Adrenal gland (tissue), 12 donors: ENCODE measurements around the gene RETREG2. TPM values are rescaled to one million over a fixed set of nuclear protein-coding genes. Genes with fewer than 3 reads are reported as not detected.
A peak's percentile ranks its signal among the peaks of the same experiment; 100 is the strongest.

Experiments used
- DNase-seq, 7 donors: peaks; one replicate each; pipeline ENCODE4 v3.0.0-alpha.2; 2019 to 2020
- H3K27ac ChIP-seq, 5 donors: fragments of 200-600 bp; sonication (generic) in 4 of 5; 1 replicate in 3 of 5; 2 replicates in 2 of 5; pipeline versions ENCODE4 v1.5.1 to v1.8.0; 2016 to 2020; ENCODE audit warnings: mild to moderate bottlenecking in 1 of 5
- H3K27me3 ChIP-seq: fragments of 200-600 bp; 2 replicates; pipeline ENCODE4 v1.8.0; 2021
- H3K36me3 ChIP-seq, 2 donors: fragments of 200-600 bp; replicated peaks in 1 of 2; 1 replicate in 1 of 2; 2 replicates in 1 of 2; pipeline versions ENCODE4 v1.5.1 to v1.8.0; 2018 to 2022
- H3K4me1 ChIP-seq, 2 donors: fragments of 200-600 bp; replicated peaks in 1 of 2; 1 replicate in 1 of 2; 2 replicates in 1 of 2; pipeline versions ENCODE4 v1.5.1 to v1.8.0; 2018 to 2021
- H3K4me3 ChIP-seq, 4 donors: fragments of 200-600 bp; sonication (generic) in 3 of 4; one replicate each; pipeline ENCODE4 v1.5.1; 2016 to 2018
- H3K9me3 ChIP-seq, 3 donors: fragments of 200-600 bp; sonication (generic) in 1 of 3; replicated peaks in 1 of 3; 1 replicate in 2 of 3; 2 replicates in 1 of 3; pipeline versions ENCODE4 v1.5.1 to v1.8.0; 2016 to 2021
- CTCF ChIP-seq, 6 experiments: fragments of 450-650 bp in 4 of 6; fragments of 200-600 bp in 2 of 6; sonication (generic) in 1 of 6; IDR thresholded peaks; 1 replicate in 5 of 6; 2 replicates in 1 of 6; pipeline versions ENCODE4 v1.5.1 to v1.8.0; 2016 to 2021; ENCODE audit warnings: antibody characterized with exemption in 6 of 6, mild to moderate bottlenecking in 2 of 6, moderate library complexity in 1 of 6
- POLR2A ChIP-seq, 2 donors: fragments of 450-650 bp; IDR thresholded peaks; one replicate each; pipeline ENCODE4 v1.6.1; 2017; ENCODE audit warnings: antibody characterized with exemption in 2 of 2, mild to moderate bottlenecking in 2 of 2, moderate library complexity in 1 of 2
- WGBS, 4 donors: extraction: QIAGEN DNeasy Blood & Tissue Kit in 2 of 4; methylation state at CpG; one replicate each; pipeline versions ENCODE4 v1.1.5 to v1.1.7; 2013 to 2017; 5-methylcytosine and 5-hydroxymethylcytosine counted together
- intact Hi-C, 2 donors: fragments of 100-400 bp; cut with DNase I; formaldehyde crosslinking; loops; one replicate each; pipeline versions ENCODE4 v1.14.1 to v1.15.0; 2022 to 2023
- polyA plus RNA-seq, 3 donors: library from polyadenylated mRNA; stranded (reverse); fragments of 200-250 nt in 2 of 3; fragments of 350-450 nt in 1 of 3; fragmentation: Illumina TruSeq in 1 of 3; extraction: RNeasy Lipid Tissue Mini Kit (QIAGEN cat#74804) in 1 of 3; gene quantifications; one replicate each; pipeline ENCODE4 v1.2.3, GENCODE V29; 2013 to 2014
- total RNA-seq, 9 donors: library from RNA; depleted of rRNA in 4 of 9; stranded (reverse); fragments of >200 nt in 4 of 9; fragments of 120-200 nt in 1 of 9; fragmentation: NEBNext Ultra II Directional in 1 of 9; extraction: Animal tissue kit (Norgen Biotek cat#: 25700) in 1 of 9; gene quantifications; one replicate each; pipeline versions ENCODE4 v1.1.0 to v1.2.4, GENCODE V29; 2013 to 2023
- donor health status: healthy with polysubstance abuse.
- donor health status: Bipolar disorder and iron deficiency.
- donor health status: DM: yes; HTN: yes; CAD: no.
- donor health status: DM: no; HTN: no; CAD: no.
- donor health status: DM: no; HTN: no; CAD: no.
- donor health status: DM: yes; HTN: yes; CAD: no.

RETREG2 gene
- total and polyA plus RNA-seq, 12 donors, result 30.1 to 159 (median 83.8) TPM

GRCh38 chr2:219204425-219205164, 26.5 kb downstream of the RETREG2 start:
- H3K4me1 ChIP-seq, result peaks cover 7 to 14% of the 10 kb centered on the region in 2 donors
- peaks cover 2% of the 10 kb centered on the region for H3K27me3 ChIP-seq
- intact Hi-C loops, result no loop called here
- 87 to 94% (median 89%) methylated on average over 7 of the region's 7 CpGs for WGBS, 4 donors
- H3K36me3 ChIP-seq, result peaks cover 0 to 17% of the 10 kb centered on the region in 2 donors
- no peaks in the 10 kb centered on the region for H3K9me3 ChIP-seq
- H3K4me3 ChIP-seq, result no peak overlapping the region
- no peak overlapping the region for H3K27ac ChIP-seq
- no peak for TF ChIP-seq POLR2A (IDR thresholded peaks at IDR 0.05)
- TF ChIP-seq CTCF (IDR thresholded peaks at IDR 0.05), result no peak
- peak in 1 of 7 donors; percentile 16 for DNase-seq

GRCh38 chr2:219205165-219205538, 27.1 kb downstream of the RETREG2 start:
- Histone ChIP-seq H3K4me3 (no peak overlapping the region), H3K36me3 (peaks cover 0 to 20% of the 10 kb centered on the region in 2 donors), H3K27me3 (no peaks in the 10 kb centered on the region), H3K9me3 (no peaks in the 10 kb centered on the region), H3K27ac (no peak overlapping the region), H3K4me1 (peaks cover 7 to 14% of the 10 kb centered on the region in 2 donors)
- DNase-seq, result peak in 1 of 7 donors; percentile 7
- TF ChIP-seq POLR2A (IDR thresholded peaks at IDR 0.05) (no peak), CTCF (IDR thresholded peaks at IDR 0.05) (no peak)
- WGBS, 4 donors, result 82 to 89% (median 85%) methylated on average over 5 of the region's 5 CpGs
- intact Hi-C loops, result no loop called here

- TF ChIP-seq CTCF (IDR thresholded peaks at IDR 0.05) (no peak), POLR2A (IDR thresholded peaks at IDR 0.05) (no peak)
- DNase-seq, result no peak
- Histone ChIP-seq H3K27ac (peak overlapping the region; percentile 10 to 97 (median 95)), H3K4me3 (peak overlapping the region in 3 of 4 donors; percentile 55 to 90 (median 56)), H3K9me3 (no peaks in the 10 kb centered on the region), H3K27me3 (no peaks in the 10 kb centered on the region), H3K36me3 (peaks cover 0 to 28% of the 10 kb centered on the region in 2 donors), H3K4me1 (peaks cover 7 to 14% of the 10 kb centered on the region in 2 donors)
- WGBS, 4 donors, result 15 to 21% (median 20%) methylated on average over 7 of the region's 7 CpGs
- intact Hi-C loops, result no loop called here
These were observed 27.9 kb downstream of the RETREG2 start for GRCh38 chr2:219205981-219206327.

- Histone ChIP-seq H3K27me3 (no peaks in the 10 kb centered on the region), H3K27ac (peak within 1 kb of the TSS; percentile 46 to 97 (median 95)), H3K4me1 (peaks cover 7 to 14% of the 10 kb centered on the region in 2 donors), H3K36me3 (peaks cover 0 to 29% of the 10 kb centered on the region in 2 donors), H3K4me3 (peak within 1 kb of the TSS in 3 of 4 donors; percentile 55 to 90 (median 56)), H3K9me3 (no peaks in the 10 kb centered on the region)
- DNase-seq, result peak; percentile 92 to 96 (median 95)
- intact Hi-C loops, result no loop called here
- WGBS, 4 donors, result 0 to 3% (median 0%) methylated on average over 12 to 76 of the region's 76 CpGs
- TF ChIP-seq CTCF (IDR thresholded peaks at IDR 0.05) (peak in 4 of 6 experiments; percentile 18 to 50 (median 38)), POLR2A (IDR thresholded peaks at IDR 0.05) (peak; percentile 88 to 96)
These were observed 28.5 kb downstream of the RETREG2 start, which contains the start of gene ZFAND2B for GRCh38 chr2:219206328-219207133. ZFAND2B (plus strand) TSS chr2:219206782; CDS start chr2:219206988, 206 bp downstream.
